Measurements from ENCODE around the gene FHL1. TPM values are rescaled to one million over a fixed set of nuclear protein-coding genes. Genes with fewer than 3 reads are reported as not detected.
"Not testable (repeated sequence)": the region's sequence is repeated elsewhere in the genome, so short reads cannot be mapped to it uniquely, and the experiment has no call there.

FHL1 gene
- polyA plus RNA-seq, 1 donor, result 111 TPM

DNA sequence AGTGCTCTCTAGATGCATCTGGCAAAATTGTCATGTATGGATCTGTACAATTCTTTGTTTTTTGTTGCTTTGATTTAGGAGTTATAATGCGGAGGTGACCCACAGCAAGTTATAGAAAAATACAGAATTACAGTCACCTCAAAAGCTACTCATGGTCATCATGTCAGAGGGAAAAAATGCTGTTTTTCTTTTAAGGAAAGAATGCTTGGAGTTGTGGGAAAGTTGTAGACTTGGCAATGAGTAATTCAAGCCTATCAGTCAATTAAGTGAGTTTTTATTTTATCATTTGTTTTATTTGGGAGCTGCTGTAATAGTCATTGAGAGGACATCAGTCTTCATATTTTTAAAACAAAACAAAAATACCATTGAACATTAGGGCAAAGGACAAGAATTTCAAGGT, 16.4 kb downstream of the FHL1 start:
- H3K27me3 ChIP-seq (ENCODE audit: control insufficient read depth, insufficient read depth, low read length), result no peaks in the 10 kb centered on the region
- no peak overlapping the region for H3K27ac ChIP-seq (ENCODE audit: low read length)
- H3K36me3 ChIP-seq (ENCODE audit: control insufficient read depth, insufficient read depth, low read length), result no peaks in the 10 kb centered on the region
- H3K4me3 ChIP-seq (ENCODE audit: low read length), result no peak overlapping the region
- WGBS (ENCODE audit: insufficient coverage, low lambda C conversion rate), result no CpG with 5 or more reads among the region's 1 CpG
- H3K9me3 ChIP-seq (ENCODE audit: control insufficient read depth, low read depth, low read length), result no peaks in the 10 kb centered on the region
- no peaks in the 10 kb centered on the region for H3K4me1 ChIP-seq (ENCODE audit: control insufficient read depth, insufficient read depth, low read length)
- no peak for DNase-seq

DNA sequence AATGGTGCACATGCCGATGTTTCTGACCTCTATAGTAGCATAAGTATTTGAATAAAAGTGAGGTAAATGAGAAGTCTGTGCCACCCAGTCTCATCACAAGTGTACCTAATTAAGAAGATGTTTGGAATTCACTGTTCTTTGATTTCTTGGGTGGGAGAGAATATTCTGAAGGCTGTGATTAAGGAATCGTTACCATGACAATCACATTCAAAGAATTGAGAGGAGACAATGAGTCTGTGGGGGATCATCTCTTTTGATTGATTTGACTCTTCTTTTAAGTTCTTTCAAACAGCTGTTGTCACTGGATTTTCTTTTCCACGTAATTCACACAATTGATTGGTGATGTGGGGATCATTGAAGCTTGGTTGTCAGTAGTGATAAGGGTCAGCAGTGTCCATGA, 18.1 kb downstream of the FHL1 start:
- Histone ChIP-seq H3K27me3 (ENCODE audit: control insufficient read depth, insufficient read depth, low read length) (no peaks in the 10 kb centered on the region), H3K36me3 (ENCODE audit: control insufficient read depth, insufficient read depth, low read length) (no peaks in the 10 kb centered on the region), H3K9me3 (ENCODE audit: control insufficient read depth, low read depth, low read length) (no peaks in the 10 kb centered on the region), H3K4me1 (ENCODE audit: control insufficient read depth, insufficient read depth, low read length) (peaks cover 2% of the 10 kb centered on the region), H3K4me3 (ENCODE audit: low read length) (no peak overlapping the region), H3K27ac (ENCODE audit: low read length) (no peak overlapping the region)
- WGBS (ENCODE audit: insufficient coverage, low lambda C conversion rate), result no CpG with 5 or more reads among the region's 3 CpGs
- DNase-seq, result no peak

DNA sequence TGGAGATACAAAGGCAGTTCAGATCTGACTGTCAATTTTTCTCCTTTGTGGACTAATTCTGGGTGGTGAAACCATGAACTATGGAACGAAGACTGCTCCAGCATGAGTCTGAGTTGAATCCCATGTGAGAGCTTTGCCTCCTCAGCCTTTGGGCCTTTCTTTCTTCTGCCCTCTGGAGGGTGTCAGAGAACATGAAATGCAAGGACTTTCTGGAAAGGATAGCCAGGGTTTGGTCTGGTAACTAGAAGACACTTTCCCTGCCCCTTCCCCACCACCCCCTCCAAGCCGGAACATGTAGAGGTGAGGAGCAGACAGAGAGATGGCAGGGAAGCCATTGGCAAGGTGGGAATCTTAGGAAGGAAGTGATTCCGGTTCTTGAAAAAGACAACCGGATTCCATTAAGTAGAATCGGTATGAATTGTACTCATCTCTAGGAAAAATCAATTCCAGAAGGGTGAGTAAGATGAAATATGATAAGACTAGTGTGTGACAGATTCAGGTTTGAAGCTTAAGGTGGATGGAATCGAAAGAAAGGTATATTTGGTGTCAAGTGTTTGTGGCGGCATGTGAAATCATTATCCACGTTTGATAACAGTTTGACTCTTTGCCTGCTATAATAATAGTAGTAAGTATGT, 19.0 kb downstream of the FHL1 start:
- H3K36me3 ChIP-seq (ENCODE audit: control insufficient read depth, insufficient read depth, low read length), result no peaks in the 10 kb centered on the region
- H3K27ac ChIP-seq (ENCODE audit: low read length), result no peak overlapping the region
- H3K27me3 ChIP-seq (ENCODE audit: control insufficient read depth, insufficient read depth, low read length), result no peaks in the 10 kb centered on the region
- WGBS (ENCODE audit: insufficient coverage, low lambda C conversion rate), result 90% methylated on average over 2 of the region's 8 CpGs
- no peak for DNase-seq
- H3K4me1 ChIP-seq (ENCODE audit: control insufficient read depth, insufficient read depth, low read length), result peaks cover 3% of the 10 kb centered on the region
- H3K4me3 ChIP-seq (ENCODE audit: low read length), result no peak overlapping the region
- H3K9me3 ChIP-seq (ENCODE audit: control insufficient read depth, low read depth, low read length), result no peaks in the 10 kb centered on the region

DNA sequence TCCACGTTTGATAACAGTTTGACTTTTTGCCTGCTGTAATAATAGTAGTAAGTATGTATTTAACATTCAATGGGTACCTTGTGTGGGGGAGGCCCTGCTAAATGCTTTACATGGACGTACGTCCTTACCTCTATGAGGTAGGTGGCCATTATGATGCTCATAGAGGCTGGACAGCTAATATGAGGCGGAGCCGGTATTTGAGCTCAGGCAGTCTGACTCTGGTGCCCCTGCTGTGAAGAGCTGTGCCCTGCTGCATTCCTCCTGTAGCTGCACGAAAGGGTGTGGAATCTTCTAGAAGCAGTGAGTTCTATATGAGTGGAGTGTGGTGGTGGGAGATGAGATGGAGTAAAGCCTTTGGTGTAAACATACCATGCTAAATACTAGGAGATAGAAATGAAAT, 20.7 kb downstream of the FHL1 start:
- not testable (repeated sequence) for H3K9me3 ChIP-seq (ENCODE audit: control insufficient read depth, low read depth, low read length); DNase-seq; H3K36me3 ChIP-seq (ENCODE audit: control insufficient read depth, insufficient read depth, low read length); H3K4me1 ChIP-seq (ENCODE audit: control insufficient read depth, insufficient read depth, low read length); H3K4me3 ChIP-seq (ENCODE audit: low read length); H3K27me3 ChIP-seq (ENCODE audit: control insufficient read depth, insufficient read depth, low read length); H3K27ac ChIP-seq (ENCODE audit: low read length)
- WGBS (ENCODE audit: insufficient coverage, low lambda C conversion rate), result no CpG with 5 or more reads among the region's 6 CpGs

DNA sequence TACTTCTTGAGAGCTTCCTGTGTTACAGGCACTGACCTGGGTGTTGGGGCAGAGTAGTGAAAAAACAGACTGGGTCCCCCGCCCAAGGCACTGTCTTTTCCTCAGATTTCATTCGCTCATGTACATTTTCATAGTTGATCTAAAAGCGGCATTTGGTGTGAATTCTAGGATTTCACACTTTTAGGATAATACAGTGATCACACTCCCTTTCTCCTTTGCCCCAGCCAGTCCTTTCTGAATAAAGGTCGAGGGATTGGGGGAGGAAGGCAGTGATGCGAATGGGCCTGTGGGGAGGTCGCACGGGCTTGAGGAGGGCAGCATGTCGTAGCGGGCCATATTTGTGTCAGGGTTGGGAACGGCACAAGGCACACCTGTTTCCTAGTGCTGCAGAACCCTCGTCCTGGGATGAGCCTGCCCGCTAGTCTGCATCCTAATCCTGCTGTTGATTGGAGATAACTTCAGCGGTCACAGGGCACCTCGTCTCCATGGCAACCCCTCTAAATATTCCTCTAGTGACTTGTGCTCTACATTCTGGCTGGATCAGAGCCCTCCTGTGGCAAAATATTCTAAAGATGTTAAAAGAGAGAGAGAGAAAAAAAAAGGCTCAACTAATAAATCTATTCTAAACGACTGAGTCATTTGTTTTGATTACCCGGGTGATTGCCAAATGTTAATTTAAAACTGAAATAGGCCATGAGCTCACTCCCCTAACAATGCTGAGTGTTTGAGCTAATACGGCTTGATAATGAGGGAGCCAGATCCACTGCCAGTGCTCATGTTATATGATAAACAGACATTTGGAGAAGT, 21.8 kb downstream of the FHL1 start:
- Histone ChIP-seq H3K4me3 (ENCODE audit: low read length) (no peak overlapping the region), H3K36me3 (ENCODE audit: control insufficient read depth, insufficient read depth, low read length) (no peaks in the 10 kb centered on the region), H3K27me3 (ENCODE audit: control insufficient read depth, insufficient read depth, low read length) (no peaks in the 10 kb centered on the region), H3K27ac (ENCODE audit: low read length) (peak overlapping the region; percentile 78), H3K9me3 (ENCODE audit: control insufficient read depth, low read depth, low read length) (no peaks in the 10 kb centered on the region), H3K4me1 (ENCODE audit: control insufficient read depth, insufficient read depth, low read length) (peaks cover 3% of the 10 kb centered on the region)
- WGBS (ENCODE audit: insufficient coverage, low lambda C conversion rate), result no CpG with 5 or more reads among the region's 17 CpGs
- DNase-seq, result peak; percentile 38 to 54

DNA sequence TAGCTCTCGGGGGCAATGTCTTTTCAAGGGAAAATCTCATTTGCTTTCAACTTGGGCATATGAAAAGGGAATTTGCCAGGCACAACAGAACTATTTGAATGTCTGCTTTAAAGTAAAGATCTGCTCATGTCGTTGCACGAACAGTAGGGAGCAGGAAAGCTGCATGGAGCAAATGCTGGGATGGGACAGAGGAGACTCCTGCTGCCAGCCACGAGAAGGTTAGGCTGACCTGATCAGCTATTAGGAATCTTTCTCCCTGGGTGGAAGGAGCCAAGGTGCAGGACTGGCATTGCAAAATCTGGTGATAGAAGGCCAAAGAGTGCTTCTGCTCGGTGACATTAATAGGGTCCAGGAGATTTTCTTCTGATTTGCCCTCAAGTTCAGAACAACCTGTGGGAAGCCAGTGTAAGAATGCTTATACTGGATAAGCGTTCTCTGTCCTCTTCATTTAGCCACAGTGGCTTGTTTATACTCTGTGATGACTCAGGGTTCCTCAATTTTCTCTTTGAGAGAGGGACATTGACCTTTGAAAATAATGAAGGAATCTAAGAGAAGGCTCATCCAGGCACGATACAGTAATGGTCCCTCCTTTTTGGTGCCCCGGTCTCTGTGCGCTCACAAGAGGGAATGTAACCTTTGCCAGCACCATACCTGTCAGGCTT, 22.9 kb downstream of the FHL1 start:
- H3K9me3 ChIP-seq (ENCODE audit: control insufficient read depth, low read depth, low read length), result no peaks in the 10 kb centered on the region
- DNase-seq, result no peak
- no peaks in the 10 kb centered on the region for H3K36me3 ChIP-seq (ENCODE audit: control insufficient read depth, insufficient read depth, low read length)
- no peaks in the 10 kb centered on the region for H3K27me3 ChIP-seq (ENCODE audit: control insufficient read depth, insufficient read depth, low read length)
- no CpG with 5 or more reads among the region's 9 CpGs for WGBS (ENCODE audit: insufficient coverage, low lambda C conversion rate)
- H3K4me3 ChIP-seq (ENCODE audit: low read length), result no peak overlapping the region
- H3K27ac ChIP-seq (ENCODE audit: low read length), result peak overlapping the region; percentile 74
- peaks cover 3% of the 10 kb centered on the region for H3K4me1 ChIP-seq (ENCODE audit: control insufficient read depth, insufficient read depth, low read length)

DNA sequence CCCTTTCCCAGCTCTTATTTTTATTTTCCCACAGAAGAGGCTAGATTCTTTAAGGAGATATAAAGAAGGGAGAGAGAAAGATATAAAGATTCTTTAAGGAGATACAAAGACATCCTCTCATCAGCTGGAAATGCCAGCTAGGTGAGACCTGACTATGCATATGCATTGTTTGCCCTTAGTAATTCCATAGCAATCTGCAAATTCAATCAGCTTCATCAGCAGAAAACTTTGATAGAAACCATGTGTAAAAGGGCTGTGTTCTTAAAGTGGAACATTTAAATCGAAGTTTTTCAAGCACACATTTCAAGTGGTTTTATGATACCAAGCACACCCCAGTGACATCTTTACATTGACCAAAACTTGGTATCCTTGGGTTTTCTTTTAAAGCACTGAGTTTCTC, 24.1 kb downstream of the FHL1 start:
- DNase-seq, result no peak
- H3K36me3 ChIP-seq (ENCODE audit: control insufficient read depth, insufficient read depth, low read length), result no peaks in the 10 kb centered on the region
- no peaks in the 10 kb centered on the region for H3K27me3 ChIP-seq (ENCODE audit: control insufficient read depth, insufficient read depth, low read length)
- H3K9me3 ChIP-seq (ENCODE audit: control insufficient read depth, low read depth, low read length), result no peaks in the 10 kb centered on the region
- no CpG with 5 or more reads among the region's 1 CpG for WGBS (ENCODE audit: insufficient coverage, low lambda C conversion rate)
- H3K4me3 ChIP-seq (ENCODE audit: low read length), result no peak overlapping the region
- no peak overlapping the region for H3K27ac ChIP-seq (ENCODE audit: low read length)
- H3K4me1 ChIP-seq (ENCODE audit: control insufficient read depth, insufficient read depth, low read length), result peaks cover 3% of the 10 kb centered on the region

DNA sequence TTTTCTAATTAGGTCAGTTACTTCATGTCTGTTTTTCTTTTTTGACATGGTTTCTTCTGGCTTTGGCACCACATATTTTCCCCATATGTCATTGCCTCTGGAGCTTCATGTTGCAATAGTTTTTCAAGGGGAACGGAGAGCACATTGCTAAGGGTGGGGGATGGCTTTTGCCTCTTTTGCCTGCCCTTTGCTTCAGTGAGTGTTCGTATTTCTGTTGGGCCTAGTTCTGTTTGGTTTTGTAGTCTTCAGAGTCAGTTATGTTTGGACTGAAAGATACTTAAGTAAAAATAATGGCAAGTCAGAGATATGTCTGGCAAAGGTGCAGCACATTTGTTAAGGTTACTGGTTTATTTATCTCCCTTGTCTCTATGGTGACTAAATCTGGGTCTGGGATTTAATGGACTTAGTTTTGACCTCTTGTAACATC, 29.1 kb downstream of the FHL1 start:
- Histone ChIP-seq H3K27ac (ENCODE audit: low read length) (peak overlapping the region; percentile 20), H3K27me3 (ENCODE audit: control insufficient read depth, insufficient read depth, low read length) (no peaks in the 10 kb centered on the region), H3K9me3 (ENCODE audit: control insufficient read depth, low read depth, low read length) (no peaks in the 10 kb centered on the region), H3K36me3 (ENCODE audit: control insufficient read depth, insufficient read depth, low read length) (no peaks in the 10 kb centered on the region), H3K4me1 (ENCODE audit: control insufficient read depth, insufficient read depth, low read length) (no peaks in the 10 kb centered on the region), H3K4me3 (ENCODE audit: low read length) (no peak overlapping the region)
- no CpG with 5 or more reads among the region's 2 CpGs for WGBS (ENCODE audit: insufficient coverage, low lambda C conversion rate)
- DNase-seq, result no peak

DNA sequence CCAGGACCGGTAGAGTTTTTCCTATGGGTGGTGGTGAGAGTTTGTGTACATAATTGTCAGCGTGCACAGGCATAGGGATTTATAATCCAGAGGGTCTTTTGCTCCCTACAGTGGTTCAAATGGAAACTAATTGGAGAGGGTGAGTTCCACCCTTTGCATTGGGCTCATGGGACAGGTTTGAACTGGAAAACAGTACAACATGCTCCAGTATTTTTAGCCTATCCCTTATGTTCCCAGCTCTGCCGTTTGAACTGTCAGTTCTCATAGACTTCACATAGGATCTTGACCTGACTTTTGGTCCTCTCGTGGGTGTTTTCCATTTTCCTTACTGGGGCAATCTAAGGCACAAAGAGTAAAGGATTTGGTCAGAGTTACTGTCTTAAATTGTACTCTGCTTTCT, 31.8 kb downstream of the FHL1 start:
- no peaks in the 10 kb centered on the region for H3K27me3 ChIP-seq (ENCODE audit: control insufficient read depth, insufficient read depth, low read length)
- H3K36me3 ChIP-seq (ENCODE audit: control insufficient read depth, insufficient read depth, low read length), result no peaks in the 10 kb centered on the region
- DNase-seq, result no peak
- H3K4me1 ChIP-seq (ENCODE audit: control insufficient read depth, insufficient read depth, low read length), result no peaks in the 10 kb centered on the region
- H3K4me3 ChIP-seq (ENCODE audit: low read length), result no peak overlapping the region
- H3K9me3 ChIP-seq (ENCODE audit: control insufficient read depth, low read depth, low read length), result no peaks in the 10 kb centered on the region
- WGBS (ENCODE audit: insufficient coverage, low lambda C conversion rate), result no CpG with 5 or more reads among the region's 4 CpGs
- no peak overlapping the region for H3K27ac ChIP-seq (ENCODE audit: low read length)

DNA sequence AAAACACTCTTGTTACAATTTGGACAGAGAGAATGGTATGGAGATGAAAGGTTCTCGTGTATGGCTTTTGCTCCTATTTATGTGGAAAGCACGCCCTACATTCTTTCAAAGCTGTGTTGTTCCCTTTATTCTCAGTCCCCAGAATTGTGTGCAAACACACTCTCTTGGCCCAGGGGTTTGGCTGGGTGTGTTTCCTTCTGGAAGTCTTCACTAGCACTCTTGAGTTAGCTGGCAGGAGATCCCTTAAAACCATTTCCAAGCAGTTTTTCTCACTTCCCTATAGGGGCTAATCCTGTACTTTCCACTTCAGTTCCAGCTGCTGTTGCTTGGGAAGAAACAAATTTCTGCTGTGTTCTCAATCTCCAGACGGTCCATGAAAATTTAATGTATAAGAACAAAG, 35.1 kb downstream of the FHL1 start:
- no peak overlapping the region for H3K4me3 ChIP-seq (ENCODE audit: low read length)
- no peaks in the 10 kb centered on the region for H3K27me3 ChIP-seq (ENCODE audit: control insufficient read depth, insufficient read depth, low read length)
- no peaks in the 10 kb centered on the region for H3K4me1 ChIP-seq (ENCODE audit: control insufficient read depth, insufficient read depth, low read length)
- H3K36me3 ChIP-seq (ENCODE audit: control insufficient read depth, insufficient read depth, low read length), result no peaks in the 10 kb centered on the region
- H3K27ac ChIP-seq (ENCODE audit: low read length), result no peak overlapping the region
- H3K9me3 ChIP-seq (ENCODE audit: control insufficient read depth, low read depth, low read length), result no peaks in the 10 kb centered on the region
- DNase-seq, result peak in 1 of 2 donors; percentile 19
- no CpG with 5 or more reads among the region's 3 CpGs for WGBS (ENCODE audit: insufficient coverage, low lambda C conversion rate)
